ENCODE data around the gene RNF113B. TPM values are rescaled to one million over a fixed set of nuclear protein-coding genes. Genes with fewer than 3 reads are reported as not detected.

RNF113B gene
- total RNA-seq, 1 donor from 2014 or later = not detected

GRCh38 chr13:98204546-98204945, 27.5 kb upstream of the RNF113B start:
- no peak for DNase-seq (ENCODE audit: low spot score)

GRCh38 chr13:98203646-98204326, 26.7 kb upstream of the RNF113B start:
- no peak for DNase-seq (ENCODE audit: low spot score)

- DNase-seq (ENCODE audit: low spot score) = no peak
Measured at GRCh38 chr13:98201984-98202383, 24.9 kb upstream of the RNF113B start.

GRCh38 chr13:98201189-98201588, 24.1 kb upstream of the RNF113B start:
- no peak for DNase-seq (ENCODE audit: low spot score)

GRCh38 chr13:98200211-98200878, 23.3 kb upstream of the RNF113B start:
- no peak for DNase-seq (ENCODE audit: low spot score)

- DNase-seq (ENCODE audit: low spot score) = no peak
Measured at GRCh38 chr13:98199480-98199879, 22.4 kb upstream of the RNF113B start.

GRCh38 chr13:98198683-98199082, 21.6 kb upstream of the RNF113B start:
- no peak for DNase-seq (ENCODE audit: low spot score)

- no peak for DNase-seq (ENCODE audit: low spot score)
Measured at GRCh38 chr13:98195054-98195791, 18.2 kb upstream of the RNF113B start.

GRCh38 chr13:98192008-98192407, 14.9 kb upstream of the RNF113B start:
- DNase-seq (ENCODE audit: low spot score) = no peak

GRCh38 chr13:98190889-98191444, 13.9 kb upstream of the RNF113B start:
- DNase-seq (ENCODE audit: low spot score) = no peak

- no peak for DNase-seq (ENCODE audit: low spot score)
Measured at GRCh38 chr13:98189841-98190505, 12.9 kb upstream of the RNF113B start.

GRCh38 chr13:98188544-98189166, 11.6 kb upstream of the RNF113B start:
- DNase-seq (ENCODE audit: low spot score) = no peak

GRCh38 chr13:98187965-98188261, 10.8 kb upstream of the RNF113B start:
- DNase-seq (ENCODE audit: low spot score) = no peak

GRCh38 chr13:98187155-98187964, 10.3 kb upstream of the RNF113B start:
- no peak for DNase-seq (ENCODE audit: low spot score)

- DNase-seq (ENCODE audit: low spot score) = no peak
Measured at GRCh38 chr13:98184792-98185191, 7.7 kb upstream of the RNF113B start.

GRCh38 chr13:98182589-98182988, 5.5 kb upstream of the RNF113B start:
- DNase-seq (ENCODE audit: low spot score) = no peak

- no peak for DNase-seq (ENCODE audit: low spot score)
Measured at GRCh38 chr13:98182153-98182552, 5.1 kb upstream of the RNF113B start.

- DNase-seq (ENCODE audit: low spot score) = no peak
Measured at GRCh38 chr13:98181111-98181815, 4.2 kb upstream of the RNF113B start.

- DNase-seq (ENCODE audit: low spot score) = no peak
Measured at GRCh38 chr13:98180092-98180491, 3.0 kb upstream of the RNF113B start.

GRCh38 chr13:98175823-98176222, 1.2 kb downstream of the RNF113B start:
- DNase-seq (ENCODE audit: low spot score) = no peak

Data from mesenteric fat pad (tissue), 1 donor.